AG04449 (cell line): ENCODE results near the gene GPC3.
"Not testable (repeated sequence)": the region's sequence is repeated elsewhere in the genome, so short reads cannot be mapped to it uniquely, and the experiment has no call there.

Experiments
- CTCF ChIA-PET: fragments of 350-600 bp; formaldehyde crosslinking; extraction: SDS; loops from one replicate; lab custom pipeline; 2021; ENCODE audit warnings: antibody characterized with exemption; lab: Yijun Ruan, JAX
- POLR2A ChIA-PET: fragments of 400-600, 350-600 bp; formaldehyde crosslinking; extraction: SDS; loops from one replicate; lab custom pipeline; 2020; ENCODE audit warnings: antibody characterized with exemption, inconsistent platforms; lab: Yijun Ruan, JAX
- DNase-seq: peaks from one replicate; pipeline ENCODE4 v3.0.0-alpha.2; 2010; ENCODE audit warnings: low read depth, low spot score
- H3K4me3 ChIP-seq: 2 replicates; pipeline ENCODE4 v1.5.1; 2011; ENCODE audit warnings: low read depth, mild to moderate bottlenecking, control low read depth, low read length
- CTCF ChIP-seq: IDR thresholded peaks from one replicate; pipeline ENCODE4 v1.5.1; 2011; ENCODE audit warnings: mild to moderate bottlenecking, moderate library complexity, low read length, control low read depth, inconsistent platforms; ENCODE audit not compliant: insufficient read depth; ENCODE audit errors: missing control alignments

The GPC3 gene

GRCh38 chrX:133529578-133529977 is 455.8 kb downstream of the GPC3 start:
- CTCF ChIA-PET = no interaction called here
- TF ChIP-seq CTCF = no peak
- DNase-seq = no peak
- POLR2A ChIA-PET = no interaction called here
- H3K4me3 ChIP-seq = no peak overlapping the region

GRCh38 chrX:133527825-133528224 is 457.6 kb downstream of the GPC3 start:
- no peak for DNase-seq
- TF ChIP-seq CTCF = no peak
- H3K4me3 ChIP-seq = no peak overlapping the region
- CTCF ChIA-PET = no interaction called here
- POLR2A ChIA-PET = no interaction called here

GRCh38 chrX:133527415-133527814 is 458.0 kb downstream of the GPC3 start:
- POLR2A ChIA-PET = no interaction called here
- CTCF ChIA-PET = no interaction called here
- no peak overlapping the region for H3K4me3 ChIP-seq
- TF ChIP-seq CTCF = no peak
- no peak for DNase-seq

GRCh38 chrX:133526773-133527172 is 458.6 kb downstream of the GPC3 start:
- POLR2A ChIA-PET, CTCF ChIA-PET, DNase-seq, H3K4me3 ChIP-seq: not testable (repeated sequence)

GRCh38 chrX:133523526-133523925 is 461.9 kb downstream of the GPC3 start:
- CTCF ChIA-PET = no interaction called here
- DNase-seq = no peak
- TF ChIP-seq CTCF = no peak
- H3K4me3 ChIP-seq = no peak overlapping the region
- POLR2A ChIA-PET = no interaction called here

GRCh38 chrX:133523081-133523487 is 462.3 kb downstream of the GPC3 start:
- POLR2A ChIA-PET = no interaction called here
- no peak for DNase-seq
- TF ChIP-seq CTCF = no peak
- no peak overlapping the region for H3K4me3 ChIP-seq
- CTCF ChIA-PET = no interaction called here

GRCh38 chrX:133516686-133517085 is 468.7 kb downstream of the GPC3 start:
- CTCF ChIA-PET = no interaction called here
- POLR2A ChIA-PET = no interaction called here
- DNase-seq = no peak
- no peak for TF ChIP-seq CTCF
- H3K4me3 ChIP-seq = no peak overlapping the region
